Myocyte (in vitro differentiated cells): Measurements from ENCODE around the gene CRYZL1. TPM values are rescaled to one million over a fixed set of nuclear protein-coding genes. Genes with fewer than 3 reads are reported as not detected.
A peak's percentile ranks its signal among the peaks of the same experiment; 100 is the strongest.

Experiments
- DNase-seq: peaks from one replicate; pipeline ENCODE4 v3.0.0-alpha.2; 2012; ENCODE audit warnings: low read depth
- total RNA-seq: library from RNA; depleted of rRNA; stranded (reverse); fragments of >200 nt; gene quantifications from 2 replicates; pipeline ENCODE4 v1.2.3, GENCODE V29; 2014

The CRYZL1 gene
- total RNA-seq, 1 donor from 2014 or later: 13.7 TPM

DNA sequence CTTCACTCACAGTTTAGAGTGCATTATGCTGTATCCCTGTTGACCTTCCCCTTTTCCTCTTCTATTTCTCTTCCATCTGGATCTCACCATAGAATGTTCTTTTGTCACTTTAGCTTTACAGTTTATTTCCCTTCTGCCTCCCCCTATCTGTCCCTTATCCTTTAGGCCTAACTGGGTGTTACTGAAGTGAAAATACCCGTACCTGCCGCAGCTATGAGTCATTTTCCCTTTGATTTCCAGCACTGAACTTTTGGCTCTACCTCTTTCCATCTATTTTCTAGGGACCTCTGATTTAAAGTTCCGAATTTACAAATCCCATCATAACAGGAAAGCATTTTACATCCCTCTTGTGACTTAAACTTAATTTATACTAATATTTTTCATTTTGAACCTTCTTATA is 20.5 kb upstream of the CRYZL1 start:
- no peak for DNase-seq

DNA sequence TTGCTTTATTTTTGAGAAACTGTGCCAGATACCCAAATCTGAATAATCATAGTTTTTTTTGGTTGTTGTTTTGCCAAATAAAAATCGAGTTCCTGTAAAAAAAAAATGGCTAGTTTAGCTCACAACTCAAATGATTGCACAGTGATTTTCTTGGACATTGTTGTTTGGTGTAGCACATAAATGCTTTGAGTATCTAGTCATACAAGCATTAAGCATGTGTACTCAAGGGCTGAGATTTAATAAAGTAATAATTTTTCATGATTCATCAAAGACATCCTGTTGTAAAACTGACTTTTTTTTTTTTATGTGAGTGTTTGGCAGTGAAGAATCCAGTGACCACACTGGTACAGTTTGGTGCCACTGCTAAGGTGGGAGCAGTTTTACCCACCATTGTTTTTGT is 19.6 kb upstream of the CRYZL1 start:
- no peak for DNase-seq

DNA sequence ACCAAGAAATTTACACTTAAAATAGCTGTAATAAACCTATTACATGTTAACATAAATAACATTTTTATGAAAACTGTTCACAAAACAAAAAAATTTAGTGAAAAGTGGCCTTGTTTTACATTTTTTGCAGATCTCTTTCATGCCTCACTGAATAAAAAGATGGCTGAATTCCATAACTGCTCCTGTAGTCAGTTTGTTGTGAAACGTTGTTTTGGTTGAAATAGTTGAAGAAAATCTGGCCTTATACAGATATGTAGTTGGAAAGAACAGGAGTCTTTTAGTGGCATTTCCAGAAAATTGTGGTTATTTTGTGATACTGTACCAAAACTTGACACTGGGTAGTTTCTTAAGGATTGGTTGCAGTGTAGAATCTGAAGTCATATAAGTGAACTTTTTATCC is 18.9 kb upstream of the CRYZL1 start:
- no peak for DNase-seq

DNA sequence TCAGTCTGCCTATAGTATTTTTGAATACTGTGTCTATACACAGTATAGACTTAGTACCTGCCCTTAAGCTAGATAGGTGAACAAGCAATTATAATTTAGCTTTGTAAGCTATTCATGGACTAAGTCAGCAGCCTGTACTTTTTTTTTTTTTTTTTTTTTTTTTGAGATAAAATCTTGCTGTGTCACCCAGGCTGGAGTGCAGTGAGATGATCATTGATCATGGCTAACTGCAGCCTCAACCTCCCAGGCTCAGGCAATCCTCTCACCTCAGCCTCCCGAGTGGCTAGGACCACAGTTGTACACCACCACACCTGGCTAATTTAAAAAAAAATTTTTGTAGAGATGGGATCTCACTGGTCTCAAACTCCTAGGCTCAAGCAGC is 18.0 kb upstream of the CRYZL1 start:
- no peak for DNase-seq

DNA sequence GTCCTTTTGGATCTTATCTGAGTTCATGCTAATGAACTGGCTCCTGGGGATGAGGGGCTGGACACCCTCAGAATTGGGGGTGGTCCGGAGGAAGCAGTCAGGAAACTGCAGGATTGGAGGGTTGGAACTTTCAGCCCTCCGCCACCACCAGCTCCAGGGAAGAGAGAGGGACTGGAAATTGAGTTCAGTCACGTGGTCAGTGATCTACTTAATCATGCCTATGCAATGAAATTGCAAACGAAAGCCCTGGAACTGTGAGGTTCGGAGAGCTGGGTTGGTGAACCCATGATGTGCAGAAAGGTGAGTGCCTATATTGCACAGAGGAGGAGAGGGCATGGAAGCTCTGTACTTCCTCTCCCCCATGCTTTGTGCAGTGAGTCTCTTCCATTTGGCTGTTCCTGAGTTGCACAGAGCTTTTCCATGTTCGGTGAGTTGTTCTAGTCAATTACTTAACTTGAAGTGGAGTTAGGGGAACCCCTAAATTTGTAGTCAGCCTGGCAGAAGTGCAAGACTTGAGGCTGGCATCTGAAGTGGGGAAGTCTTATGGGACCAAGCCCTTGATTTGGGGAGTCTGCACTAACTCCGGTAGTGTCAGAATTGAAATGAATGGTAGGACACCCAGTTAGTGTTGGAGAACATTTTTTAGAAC is 17.5 kb upstream of the CRYZL1 start:
- DNase-seq: no peak

DNA sequence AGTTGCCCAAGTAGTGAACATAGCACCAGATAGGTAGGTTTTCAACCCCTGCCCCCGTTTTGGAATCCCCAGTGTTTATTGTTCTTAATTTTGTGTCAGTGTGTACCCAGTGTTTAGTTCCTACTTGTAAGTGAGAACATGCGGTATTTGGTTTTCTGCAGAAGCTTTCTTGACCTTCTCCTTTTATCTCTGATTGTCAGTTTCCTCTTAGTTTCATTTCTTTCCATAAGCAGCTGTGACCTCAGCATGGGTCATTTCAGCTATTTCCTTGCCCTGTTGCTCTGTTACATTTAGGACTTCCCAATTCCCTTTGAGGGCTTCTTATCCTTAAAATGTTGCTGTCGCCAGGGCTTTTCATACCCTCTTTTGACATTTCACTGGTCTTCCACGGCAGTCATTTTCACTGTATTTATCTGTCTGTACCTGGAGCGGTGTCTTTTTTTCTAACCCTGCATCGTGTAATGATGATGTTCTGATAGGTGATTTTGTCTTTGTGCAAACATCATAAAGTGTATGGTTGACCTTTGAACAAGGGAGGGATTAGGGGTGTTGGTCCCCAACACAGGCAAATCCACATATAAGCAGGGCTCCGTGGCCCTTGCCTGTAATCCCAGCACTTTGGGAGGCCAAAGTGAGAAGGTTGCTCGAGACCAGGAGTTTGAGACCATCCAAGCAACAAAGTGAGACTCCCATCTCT is 15.7 kb upstream of the CRYZL1 start:
- no peak for DNase-seq

DNA sequence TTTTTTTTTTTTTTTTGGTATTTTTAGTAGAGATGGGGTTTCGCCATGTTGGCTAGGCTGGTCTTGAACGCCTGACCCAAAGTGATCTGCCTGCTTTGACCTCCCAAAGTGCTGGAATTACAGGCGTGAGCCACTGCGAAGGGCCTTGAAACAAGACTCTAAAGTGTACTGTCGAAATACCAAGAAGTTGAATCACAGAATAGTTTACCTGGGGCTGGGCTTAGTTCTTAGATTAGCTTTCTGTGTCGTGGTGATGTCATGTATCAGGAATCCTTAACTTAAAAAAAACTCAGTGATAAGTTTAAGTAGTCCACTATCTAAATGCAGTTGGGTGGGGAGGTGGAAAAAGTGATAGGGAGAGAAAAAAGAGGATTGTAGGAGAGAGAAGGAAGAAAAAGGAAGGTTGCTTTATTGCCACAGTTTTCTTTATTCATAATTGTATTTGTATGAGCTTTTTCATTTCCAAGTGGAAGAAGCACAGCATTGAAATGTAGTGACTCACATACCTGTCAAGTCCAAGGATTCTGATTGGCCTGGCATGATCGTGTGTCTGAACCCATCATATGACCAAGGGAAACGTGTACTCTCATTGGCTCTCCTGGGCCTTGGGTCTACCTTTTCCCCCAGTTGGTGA is 14.2 kb upstream of the CRYZL1 start:
- peak; percentile 52 for DNase-seq

DNA sequence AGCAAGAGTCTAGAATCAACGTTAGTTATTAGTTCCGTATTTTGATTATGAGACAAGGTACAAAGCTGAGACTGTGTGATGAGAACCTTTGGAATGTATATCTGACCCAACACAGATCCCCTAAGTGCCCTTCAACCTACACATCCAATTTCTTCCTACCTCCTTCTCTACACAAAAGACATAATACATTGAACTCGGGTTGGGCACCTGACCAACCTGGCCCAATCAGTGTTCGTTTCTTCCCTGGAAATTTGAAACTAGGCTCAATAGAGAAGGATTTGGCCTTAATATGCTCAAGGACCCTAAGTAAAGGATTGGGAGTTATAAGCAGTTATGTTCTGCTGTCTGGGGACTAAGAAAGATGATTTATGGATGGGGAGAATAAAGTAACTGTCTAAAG is 12.9 kb upstream of the CRYZL1 start:
- DNase-seq: no peak

DNA sequence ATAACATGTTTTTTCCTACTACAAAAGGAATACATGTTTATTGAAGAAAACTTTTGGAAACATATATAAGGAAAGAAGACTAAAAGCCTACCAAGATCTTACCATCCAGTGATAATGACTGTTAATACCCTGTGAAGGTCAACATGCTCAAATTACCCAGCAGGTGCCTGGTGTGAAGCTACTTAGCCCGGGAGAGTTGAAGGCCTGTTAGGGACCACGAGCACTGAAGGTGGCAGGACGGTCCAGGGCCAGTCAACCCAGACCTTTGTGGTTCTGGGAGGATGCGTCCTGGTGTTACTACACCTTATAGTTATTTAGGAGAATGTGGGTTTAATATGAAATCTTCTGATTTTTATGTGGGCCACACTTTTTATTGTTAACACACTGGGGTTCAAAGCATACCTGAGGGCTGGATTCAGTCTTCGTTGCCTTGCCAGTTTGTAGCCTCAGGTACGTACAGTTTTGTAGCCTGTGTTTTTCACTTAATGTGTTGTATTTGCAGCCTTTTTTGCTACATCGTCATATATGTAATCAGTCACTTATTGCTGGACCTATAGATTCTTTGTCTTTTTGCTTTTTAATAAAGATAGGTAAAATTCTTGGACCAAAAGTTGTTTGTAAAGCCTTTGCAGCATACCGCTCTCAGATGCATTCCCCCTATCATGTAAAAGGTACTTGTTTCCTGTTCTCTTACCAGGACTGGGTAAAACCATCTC is 10.6 kb upstream of the CRYZL1 start:
- DNase-seq: peak; percentile 41

DNA sequence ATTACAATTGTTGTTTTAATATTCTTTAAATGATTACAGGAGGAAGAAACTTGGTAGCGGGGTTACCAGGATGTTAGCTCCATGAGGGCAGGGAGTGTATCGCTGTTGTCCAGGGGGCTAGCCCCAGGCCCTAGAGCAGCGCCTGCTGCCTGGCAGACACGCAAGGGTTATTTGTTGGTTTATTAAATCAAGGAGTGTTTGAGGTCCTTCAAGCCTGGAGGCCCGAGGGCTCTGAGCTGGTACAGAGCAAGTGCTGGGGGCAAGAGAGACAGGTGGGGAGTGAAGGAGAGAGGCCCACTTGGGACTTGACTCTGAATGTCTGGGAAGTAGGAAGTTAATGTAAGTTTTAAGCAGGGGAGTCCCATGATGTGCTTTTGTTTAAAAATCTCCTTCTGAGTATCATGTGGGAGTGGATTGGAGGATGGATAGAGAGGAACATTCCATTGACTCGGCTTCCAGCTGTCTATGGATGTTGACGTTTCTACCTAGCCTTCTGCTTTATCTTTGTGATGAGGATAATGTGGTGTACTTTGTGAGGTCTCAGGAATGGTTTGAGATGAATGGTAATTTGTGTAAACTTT is 9.5 kb upstream of the CRYZL1 start:
- no peak for DNase-seq

DNA sequence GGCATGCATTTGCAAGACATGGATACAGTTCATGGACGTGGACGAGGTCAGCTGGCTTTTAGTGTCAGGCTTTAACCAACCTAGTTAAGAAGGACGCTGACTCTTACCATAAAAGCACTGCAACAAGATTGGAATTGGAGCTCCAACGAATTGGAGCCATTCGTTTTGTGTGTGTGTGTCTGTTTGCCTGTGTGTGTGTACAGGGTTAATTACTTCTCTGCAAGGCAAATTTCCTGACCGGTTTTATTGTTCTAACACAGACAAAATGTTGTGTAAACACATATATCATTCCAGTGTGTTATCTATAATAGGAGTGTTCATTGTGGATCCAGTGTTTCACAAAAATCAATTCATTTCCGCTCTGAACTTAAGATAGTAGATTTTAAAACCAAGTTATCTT is 8.7 kb upstream of the CRYZL1 start:
- DNase-seq: no peak

DNA sequence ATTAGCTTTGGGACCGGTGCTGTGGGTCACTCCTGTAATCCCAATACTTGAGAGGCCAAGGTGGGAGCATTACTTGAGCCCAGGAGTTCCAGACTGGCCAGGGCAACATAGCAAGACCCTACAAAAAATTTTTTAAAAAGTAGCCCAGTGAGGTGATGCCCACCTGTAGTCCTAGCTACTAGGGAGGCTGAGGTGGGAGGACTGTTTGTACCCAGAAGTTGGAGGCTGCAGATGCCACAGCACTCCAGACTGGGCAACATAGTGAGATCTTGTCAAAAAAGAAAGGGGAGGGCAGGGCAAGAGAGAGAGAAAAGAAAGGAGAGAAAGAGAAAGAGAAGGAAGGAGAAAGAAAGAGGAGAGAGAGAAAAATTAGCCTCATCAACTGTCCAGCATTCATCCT is 7.0 kb upstream of the CRYZL1 start:
- DNase-seq: no peak

DNA sequence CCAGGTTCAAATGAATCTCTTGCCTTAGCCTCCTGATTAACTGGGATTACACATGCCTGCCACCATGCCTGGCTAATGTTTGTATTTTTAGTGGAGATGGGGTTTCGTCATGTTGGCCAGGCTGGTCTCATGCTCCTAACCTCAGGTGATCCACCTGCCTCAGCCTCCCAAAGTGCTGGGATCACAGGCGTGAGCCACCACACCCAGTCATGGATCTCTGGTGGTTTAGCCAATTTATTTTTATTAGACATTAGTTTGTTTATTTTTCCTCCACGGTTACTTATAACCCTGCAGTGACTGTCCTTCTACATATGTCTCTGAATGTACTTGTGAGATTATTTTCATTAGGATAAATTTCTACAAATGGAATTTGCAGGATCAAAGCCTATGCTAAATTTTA is 6.0 kb upstream of the CRYZL1 start:
- DNase-seq: no peak

DNA sequence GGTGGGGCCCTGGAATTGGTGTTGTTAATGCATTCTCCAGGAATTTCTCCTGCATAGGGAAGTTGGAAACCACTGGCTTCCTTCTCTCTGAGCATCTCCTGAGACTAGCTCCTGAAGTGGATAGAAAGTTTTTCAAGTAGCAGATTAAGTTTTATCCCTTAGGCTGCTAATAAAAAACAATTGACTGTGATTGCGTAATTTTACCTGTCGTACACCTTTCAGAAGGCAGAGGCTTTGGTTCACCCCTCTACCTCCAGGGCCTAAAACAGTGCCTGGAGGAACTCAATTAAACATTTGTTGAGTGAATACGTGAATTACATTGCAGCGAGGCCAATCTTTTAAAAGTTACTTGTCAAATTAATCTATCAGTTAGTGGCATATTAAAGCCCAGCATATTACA is 4.2 kb upstream of the CRYZL1 start:
- no peak for DNase-seq

DNA sequence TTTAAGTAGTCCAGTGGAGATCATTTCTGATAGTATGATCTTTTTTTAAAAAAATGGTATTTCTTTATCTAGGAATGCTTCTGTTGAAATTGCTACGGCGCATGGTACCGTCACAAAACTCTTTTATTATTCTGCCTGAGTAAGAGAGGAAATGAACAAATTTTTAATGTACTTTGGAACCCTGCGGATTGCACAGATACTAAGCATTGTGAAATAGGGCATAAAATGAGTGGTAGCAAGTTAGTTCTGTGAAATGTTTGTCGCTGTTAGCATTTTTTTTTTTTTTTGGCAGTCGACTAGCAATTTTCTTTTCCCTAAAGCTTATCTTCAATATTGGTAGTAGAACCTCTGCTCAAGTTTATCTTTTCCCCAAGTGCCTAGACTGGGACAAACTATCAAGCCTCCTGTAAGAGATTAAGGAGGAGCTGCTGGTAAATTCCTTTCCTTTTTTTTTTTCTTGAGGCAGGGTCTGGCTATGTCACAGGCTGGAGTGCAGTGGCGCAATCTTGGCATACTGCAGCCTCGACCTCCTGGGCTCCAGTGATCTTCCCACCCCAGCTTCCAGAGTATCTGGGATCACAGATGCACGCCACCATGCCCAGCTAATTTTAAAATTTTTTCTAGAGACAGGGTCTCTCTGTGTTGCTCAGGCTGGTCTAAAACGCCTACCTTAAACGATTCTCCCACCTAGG is 3.0 kb upstream of the CRYZL1 start:
- DNase-seq: no peak

DNA sequence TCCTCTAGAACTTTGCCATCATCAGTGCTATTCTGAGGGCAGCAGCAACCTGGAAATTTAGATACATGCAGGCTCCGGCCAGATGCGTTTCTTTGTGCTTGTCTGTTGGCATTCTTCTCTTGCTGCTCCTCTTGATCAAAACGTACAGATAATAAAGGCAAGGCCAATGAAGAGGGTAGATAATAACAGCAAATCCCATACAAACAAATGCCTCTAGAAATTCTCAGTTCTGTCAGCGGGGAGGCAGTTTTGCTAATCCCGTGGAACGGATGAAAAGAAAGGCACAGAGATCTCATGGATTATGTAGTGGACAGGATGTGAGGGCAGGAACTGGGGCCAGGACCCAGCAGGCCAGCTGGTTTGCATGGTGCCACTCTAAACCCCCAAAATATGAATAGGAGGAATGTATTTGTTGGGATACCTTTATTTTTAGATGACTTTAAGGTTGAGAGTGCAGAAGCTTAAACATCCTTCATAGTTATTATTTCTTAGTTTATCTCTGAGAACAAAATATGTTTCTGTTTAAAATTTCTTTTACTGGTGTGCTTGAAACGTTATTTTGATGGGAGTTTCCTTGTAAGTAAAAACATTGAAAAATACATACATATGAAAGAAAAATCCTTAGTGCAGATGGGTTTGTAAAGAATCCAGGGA is 2.2 kb upstream of the CRYZL1 start:
- peak; percentile 28 for DNase-seq

DNA sequence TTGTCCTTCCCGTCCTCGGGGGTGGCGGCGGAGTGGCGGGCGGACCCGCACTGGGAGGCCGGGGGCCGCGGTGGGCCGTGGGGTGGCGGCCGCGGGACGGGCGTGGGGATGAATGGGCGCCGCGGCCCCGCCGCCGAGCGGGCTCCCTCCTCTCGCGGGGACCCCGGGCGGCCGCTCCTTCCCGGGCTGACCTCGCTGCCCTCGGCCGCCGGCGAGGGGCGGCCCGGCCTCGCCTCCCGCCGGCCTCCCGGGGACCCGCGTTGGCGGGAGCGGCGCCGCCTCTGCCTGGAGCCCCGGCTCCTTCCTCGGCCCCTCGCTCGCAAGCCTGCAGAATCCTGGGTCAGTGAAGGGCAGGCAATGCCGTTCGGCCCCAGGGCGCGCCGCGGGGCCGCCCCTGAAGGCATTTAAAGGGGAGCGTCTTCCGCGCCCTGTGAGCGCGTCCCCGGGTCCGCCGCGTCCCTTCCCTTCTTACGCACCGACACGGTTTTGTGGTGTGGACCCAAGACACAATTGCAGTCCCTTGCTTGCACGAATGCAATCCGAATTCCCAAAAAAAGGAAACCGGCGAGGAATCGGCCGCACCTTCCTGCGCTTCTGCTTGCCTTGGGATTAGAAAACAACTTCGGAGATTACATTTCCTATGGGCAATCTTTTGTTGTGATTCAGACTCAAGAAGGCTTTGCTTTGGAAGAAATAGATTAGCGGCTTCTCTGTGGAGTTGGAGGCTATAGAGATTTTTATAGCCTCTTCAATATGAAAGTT is 1.5 kb upstream of the CRYZL1 start:
- peak; percentile 51 for DNase-seq

DNA sequence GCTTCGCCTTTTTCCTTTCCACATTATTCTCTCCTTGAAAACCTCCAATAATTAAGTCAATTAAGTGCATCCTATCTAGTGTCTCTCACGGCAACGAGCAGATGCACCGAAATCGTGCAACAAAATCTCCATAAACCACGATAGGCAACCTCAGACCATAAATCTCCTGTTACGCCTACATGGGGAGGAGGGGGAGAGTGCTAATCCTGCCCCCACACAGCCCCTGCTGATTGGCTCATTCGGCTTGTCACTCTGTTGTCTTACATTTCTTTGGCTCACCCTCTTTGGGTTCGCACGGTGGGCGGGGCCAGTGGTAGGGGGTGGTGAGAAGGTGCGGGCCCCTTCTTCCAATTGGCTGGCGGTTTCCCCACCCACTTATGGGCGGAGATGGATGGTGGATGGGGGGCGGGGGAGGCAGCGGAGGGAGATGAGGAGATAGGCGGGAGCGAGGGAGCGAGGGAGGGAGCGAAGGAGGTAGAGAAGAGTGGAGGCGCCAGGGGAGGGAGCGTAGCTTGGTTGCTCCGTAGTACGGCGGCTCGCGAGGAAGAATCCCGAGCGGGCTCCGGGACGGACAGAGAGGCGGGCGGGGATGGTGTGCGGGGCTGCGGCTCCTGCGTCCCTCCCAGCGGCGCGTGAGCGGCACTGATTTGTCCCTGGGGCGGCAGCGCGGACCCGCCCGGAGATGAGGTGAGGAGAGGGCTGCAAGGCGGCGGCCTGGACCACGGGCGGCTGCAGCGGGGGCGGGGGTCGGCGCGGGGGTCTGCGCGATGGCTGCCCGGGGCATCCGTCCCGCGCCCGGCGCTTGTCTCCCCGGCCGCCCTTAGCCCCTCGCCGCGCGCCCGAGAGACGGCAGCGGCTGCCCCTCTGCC is 720 bp upstream of the CRYZL1 start, which contains the start of gene ITSN1:
TSS of gene ITSN1 (plus strand) at position 475 of the 869 bp plus-strand sequence. CDS start 76,328 bp downstream, outside the sequence.
- DNase-seq: peak; percentile 100
